ENCODE measurements around the gene ARL4C. TPM values are rescaled to one million over a fixed set of nuclear protein-coding genes. Genes with fewer than 3 reads are reported as not detected.

The ARL4C gene, protein sequence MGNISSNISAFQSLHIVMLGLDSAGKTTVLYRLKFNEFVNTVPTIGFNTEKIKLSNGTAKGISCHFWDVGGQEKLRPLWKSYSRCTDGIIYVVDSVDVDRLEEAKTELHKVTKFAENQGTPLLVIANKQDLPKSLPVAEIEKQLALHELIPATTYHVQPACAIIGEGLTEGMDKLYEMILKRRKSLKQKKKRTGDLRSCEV
- total RNA-seq (2022; extraction: Qiagen RNA extraction; ENCODE audit: low read depth) = 82.1 to 96.1 TPM (median 92.1 TPM) in 5 replicates

DNA sequence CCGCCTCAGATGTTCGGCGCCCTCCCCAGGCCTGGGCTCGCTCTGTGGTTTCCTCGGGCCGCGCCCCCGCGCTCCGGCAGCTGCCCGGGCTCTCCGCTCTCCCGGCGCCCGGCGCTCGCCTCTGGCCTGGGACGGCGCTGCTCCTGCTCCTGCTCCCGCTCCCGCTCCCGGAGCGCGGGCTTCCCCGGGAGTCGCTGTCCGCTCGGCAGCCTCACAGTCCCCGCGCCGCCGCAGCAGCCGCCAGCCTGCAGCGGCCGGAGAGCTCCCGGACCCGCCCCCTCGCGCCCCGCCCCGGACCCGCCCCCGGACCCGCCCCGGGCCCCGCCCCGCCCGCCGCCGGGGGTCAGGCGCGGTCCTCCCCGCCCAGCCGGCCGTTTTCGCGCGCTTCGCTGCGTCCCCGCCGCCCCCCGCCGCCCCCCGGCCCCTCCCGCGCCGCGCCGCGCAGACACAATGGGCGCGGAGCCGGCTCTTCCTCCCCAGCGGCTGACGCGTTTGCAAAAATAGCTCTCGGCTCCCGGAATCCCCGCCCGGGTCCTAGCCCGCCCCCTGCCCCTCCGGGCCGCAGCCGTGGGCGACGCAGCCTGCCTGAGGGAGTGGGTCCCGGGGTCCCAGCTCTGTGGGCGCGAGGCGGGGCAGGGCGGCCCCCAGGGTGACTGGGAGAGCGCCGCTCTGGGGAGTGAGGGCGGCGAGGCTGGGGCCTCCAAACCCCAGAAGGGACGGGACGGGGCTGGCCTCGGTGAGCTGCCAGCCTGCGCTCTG, at the start of gene ARL4C:
Gene ARL4C, minus strand, starts transcription at position 247 of the 759 bp plus-strand sequence. CDS start 495 bp downstream, outside the sequence.

All from A549 treated with RU486 at 1 μM for 4 hours (cell line).